ENCODE measurements around the gene TMEM178A.
"Not testable (repeated sequence)": the region's sequence is repeated elsewhere in the genome, so short reads cannot be mapped to it uniquely, and the experiment has no call there.

Gene TMEM178A

GRCh38 chr2:39647104-39647765, 18.5 kb upstream of the TMEM178A start:
- DNase-seq (ENCODE audit: low read depth in 4 of 4, low spot score in 1 of 4): no peak

- DNase-seq (ENCODE audit: low read depth in 4 of 4, low spot score in 1 of 4): no peak
Measured at GRCh38 chr2:39648580-39648979, 17.1 kb upstream of the TMEM178A start.

- no peak for DNase-seq (ENCODE audit: low read depth in 4 of 4, low spot score in 1 of 4)
Measured at GRCh38 chr2:39649511-39649910, 16.2 kb upstream of the TMEM178A start.

- DNase-seq (ENCODE audit: low read depth in 4 of 4, low spot score in 1 of 4): no peak
Measured at GRCh38 chr2:39650468-39650867, 15.2 kb upstream of the TMEM178A start.

GRCh38 chr2:39656215-39656614, 9.5 kb upstream of the TMEM178A start:
- DNase-seq (ENCODE audit: low read depth in 4 of 4, low spot score in 1 of 4): not testable (repeated sequence)

- no peak for DNase-seq (ENCODE audit: low read depth in 4 of 4, low spot score in 1 of 4)
Measured at GRCh38 chr2:39657287-39657937, 8.3 kb upstream of the TMEM178A start.

GRCh38 chr2:39658371-39658770, 7.3 kb upstream of the TMEM178A start:
- no peak for DNase-seq (ENCODE audit: low read depth in 4 of 4, low spot score in 1 of 4)

GRCh38 chr2:39659765-39660611, 5.7 kb upstream of the TMEM178A start:
- DNase-seq (ENCODE audit: low read depth in 4 of 4, low spot score in 1 of 4): no peak

- no peak for DNase-seq (ENCODE audit: low read depth in 4 of 4, low spot score in 1 of 4)
Measured at GRCh38 chr2:39660612-39661236, 5.0 kb upstream of the TMEM178A start.

GRCh38 chr2:39661826-39662225, 3.9 kb upstream of the TMEM178A start:
- no peak for DNase-seq (ENCODE audit: low read depth in 4 of 4, low spot score in 1 of 4)

- no peak for DNase-seq (ENCODE audit: low read depth in 4 of 4, low spot score in 1 of 4)
Measured at GRCh38 chr2:39663187-39663930, 2.4 kb upstream of the TMEM178A start.

- no peak for DNase-seq (ENCODE audit: low read depth in 4 of 4, low spot score in 1 of 4)
Measured at GRCh38 chr2:39664232-39664887, 1.4 kb upstream of the TMEM178A start.

- no peak for DNase-seq (ENCODE audit: low read depth in 4 of 4, low spot score in 1 of 4)
Measured at GRCh38 chr2:39664888-39665591, 677 bp upstream of the TMEM178A start.

- no peak for DNase-seq (ENCODE audit: low read depth in 4 of 4, low spot score in 1 of 4)
Measured at GRCh38 chr2:39666491-39667101, 879 bp downstream of the TMEM178A start.

GRCh38 chr2:39667104-39667885, 1.6 kb downstream of the TMEM178A start:
- DNase-seq (ENCODE audit: low read depth in 4 of 4, low spot score in 1 of 4): no peak

- DNase-seq (ENCODE audit: low read depth in 4 of 4, low spot score in 1 of 4): no peak
Measured at GRCh38 chr2:39667886-39668276, 2.2 kb downstream of the TMEM178A start.

- no peak for DNase-seq (ENCODE audit: low read depth in 4 of 4, low spot score in 1 of 4)
Measured at GRCh38 chr2:39668576-39669080, 2.9 kb downstream of the TMEM178A start.

- DNase-seq (ENCODE audit: low read depth in 4 of 4, low spot score in 1 of 4): no peak
Measured at GRCh38 chr2:39671604-39672003, 5.9 kb downstream of the TMEM178A start.

Measured in stimulated activated CD4-positive, alpha-beta T cell treated with anti-CD3 and anti-CD28 coated beads, Interleukin-1b, Interleukin-23, amount 100 ng/mL, for 24 hours (primary cell).